Measurements from ENCODE around the gene SLC5A8. TPM values are rescaled to one million over a fixed set of nuclear protein-coding genes. Genes with fewer than 3 reads are reported as not detected.

The SLC5A8 gene
- total RNA-seq, 1 experiment from 2014 or later: not detected

GRCh38 chr12:101221301-101221700 lies 11.3 kb upstream of the SLC5A8 start:
- TF ChIP-seq SP1 (IDR thresholded peaks at IDR 0.05; ENCODE audit: low read depth): no peak
- TF ChIP-seq REST (IDR thresholded peaks at IDR 0.05; ENCODE audit: low read depth): no peak
- no peak for TF ChIP-seq EZH2 (IDR thresholded peaks at IDR 0.05)
- no peak for TF ChIP-seq RAD21 (IDR thresholded peaks at IDR 0.05; ENCODE audit: low read depth)
- no peak for TF ChIP-seq TCF7L2 (IDR thresholded peaks at IDR 0.05; ENCODE audit: borderline replicate concordance, extremely low read depth, insufficient read depth, insufficient read length)
- no peak for TF ChIP-seq YY1 (IDR thresholded peaks at IDR 0.05; ENCODE audit: extremely low read depth, insufficient replicate concordance, low read depth, low read length)
- TF ChIP-seq FOSL1 (IDR thresholded peaks at IDR 0.05; ENCODE audit: low read depth): no peak
- TF ChIP-seq CTCF (IDR thresholded peaks at IDR 0.05 in 2 of 3, conservative IDR thresholded peaks at IDR 0.05 in 1 of 3; ENCODE audit: borderline replicate concordance in 1 of 3, insufficient read depth in 1 of 3, low read depth in 2 of 3, low read length in 2 of 3): no peak
- no peak for TF ChIP-seq SIN3A (IDR thresholded peaks at IDR 0.05; ENCODE audit: low read depth)
- no peak for TF ChIP-seq EZH2phosphoT487 (IDR thresholded peaks at IDR 0.05; ENCODE audit: borderline replicate concordance)
- TF ChIP-seq ATF3 (IDR thresholded peaks at IDR 0.05): no peak
- no peak for TF ChIP-seq JUND (IDR thresholded peaks at IDR 0.05)
- no peak for TF ChIP-seq EGR1 (IDR thresholded peaks at IDR 0.05; ENCODE audit: low read depth)
- no peak for TF ChIP-seq SRF (IDR thresholded peaks at IDR 0.05; ENCODE audit: low read depth)
- TF ChIP-seq ZFX (IDR thresholded peaks at IDR 0.05): no peak
- TF ChIP-seq ELF1 (IDR thresholded peaks at IDR 0.05; ENCODE audit: borderline replicate concordance, low read depth): no peak
- no peak for TF ChIP-seq POLR2A (IDR thresholded peaks at IDR 0.05; ENCODE audit: borderline replicate concordance, extremely low read depth, insufficient read depth, insufficient read length)
- H3K9ac ChIP-seq (ENCODE audit: low read length): no peak overlapping the region

More at GRCh38 chr12:101221301-101221700, 11.3 kb upstream of the SLC5A8 start:
- Histone ChIP-seq H3K27me3 (ENCODE audit: insufficient read depth, low read length) (0 out of 2 replicates have a peak, but pooled peaks cover 6% of the 10 kb centered on the region), H3K4me1 (ENCODE audit: control insufficient read depth in 1 of 2, insufficient read depth in 2 of 2, low read length in 2 of 2) (no peaks in the 10 kb centered on the region), H3K36me3 (ENCODE audit: control insufficient read depth in 1 of 2, insufficient read depth in 2 of 2, low read length in 2 of 2) (no peaks in the 10 kb centered on the region), H4K20me1 (ENCODE audit: insufficient read depth) (no peaks in the 10 kb centered on the region), H2AFZ (ENCODE audit: low read depth, low read length, poor library complexity, severe bottlenecking) (no peak overlapping the region), H3K27ac (ENCODE audit: low read depth, low read length) (no peak overlapping the region), H3K79me2 (ENCODE audit: insufficient read depth, low read length) (no peaks in the 10 kb centered on the region), H3K9me3 (ENCODE audit: control insufficient read depth in 1 of 2, insufficient read depth in 1 of 2, low read depth in 1 of 2, low read length in 2 of 2) (no peaks in the 10 kb centered on the region), H3K9me2 (ENCODE audit: insufficient read depth) (no peaks in the 10 kb centered on the region; the same call in 1 of the 2 replicates), H3K4me2 (ENCODE audit: low read length) (no peak overlapping the region), H3K4me3 (replicated peaks in 1 of 2; ENCODE audit: low read depth in 1 of 2, low read length in 2 of 2) (no peak overlapping the region)
- no TSS peak for BruUV-seq (replicated peaks)
- intact Hi-C loops (cut with micrococcal nuclease): no loop called here
- ChIA-PET CTCF (no interaction called here), RAD21 (ENCODE audit: low non-redundant PET in 1 of 2, low total read pairs in 2 of 2, uncharacterized antibody in 2 of 2, unreplicated experiment in 2 of 2) (no interaction called here), POLR2A (no interaction called here)
- ATAC-seq: no peak
- DNase-seq (ENCODE audit: low read depth, low spot score): no peak

Measured in HCT116 (cell line).